Measurements from ENCODE around the gene GALNT1. TPM values are rescaled to one million over a fixed set of nuclear protein-coding genes. Genes with fewer than 3 reads are reported as not detected.

The GALNT1 gene
- total RNA-seq, 1 donor from 2014 or later, result 113 TPM

DNA sequence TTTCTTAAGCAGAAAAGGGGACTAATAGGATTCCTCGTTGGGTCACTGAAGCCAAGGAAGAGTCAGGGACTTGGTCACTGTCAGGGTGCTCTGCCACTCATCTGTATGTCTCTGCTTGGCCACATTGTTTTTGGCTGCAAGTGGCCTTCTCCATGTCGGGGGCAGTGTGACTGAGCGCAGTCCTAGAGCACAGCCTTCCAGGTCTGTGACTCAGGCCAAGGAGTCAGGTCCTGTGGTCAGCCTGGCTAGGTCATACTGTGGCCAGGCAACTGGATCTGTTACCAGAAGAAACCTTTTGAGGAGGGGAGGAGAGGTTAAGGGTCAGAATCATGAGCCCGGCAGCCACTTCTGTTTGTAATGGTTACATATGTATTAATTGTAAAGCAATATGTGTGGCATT, 61.3 kb downstream of the GALNT1 start:
- TF ChIP-seq, protein P1, sequence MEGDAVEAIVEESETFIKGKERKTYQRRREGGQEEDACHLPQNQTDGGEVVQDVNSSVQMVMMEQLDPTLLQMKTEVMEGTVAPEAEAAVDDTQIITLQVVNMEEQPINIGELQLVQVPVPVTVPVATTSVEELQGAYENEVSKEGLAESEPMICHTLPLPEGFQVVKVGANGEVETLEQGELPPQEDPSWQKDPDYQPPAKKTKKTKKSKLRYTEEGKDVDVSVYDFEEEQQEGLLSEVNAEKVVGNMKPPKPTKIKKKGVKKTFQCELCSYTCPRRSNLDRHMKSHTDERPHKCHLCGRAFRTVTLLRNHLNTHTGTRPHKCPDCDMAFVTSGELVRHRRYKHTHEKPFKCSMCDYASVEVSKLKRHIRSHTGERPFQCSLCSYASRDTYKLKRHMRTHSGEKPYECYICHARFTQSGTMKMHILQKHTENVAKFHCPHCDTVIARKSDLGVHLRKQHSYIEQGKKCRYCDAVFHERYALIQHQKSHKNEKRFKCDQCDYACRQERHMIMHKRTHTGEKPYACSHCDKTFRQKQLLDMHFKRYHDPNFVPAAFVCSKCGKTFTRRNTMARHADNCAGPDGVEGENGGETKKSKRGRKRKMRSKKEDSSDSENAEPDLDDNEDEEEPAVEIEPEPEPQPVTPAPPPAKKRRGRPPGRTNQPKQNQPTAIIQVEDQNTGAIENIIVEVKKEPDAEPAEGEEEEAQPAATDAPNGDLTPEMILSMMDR (IDR thresholded peaks at IDR 0.05), result no peak
- TF ChIP-seq EZH2phosphoT487 (IDR thresholded peaks at IDR 0.05) (no peak), EZH2 (IDR thresholded peaks at IDR 0.05) (no peak)
- H3K36me3 ChIP-seq, result no peaks in the 10 kb centered on the region
- no peaks in the 10 kb centered on the region for H3K9me3 ChIP-seq (ENCODE audit: low read depth)
- peaks cover 47% of the 10 kb centered on the region for H3K9me3 Mint-ChIP-seq
- H3K4me2 ChIP-seq, result no peak overlapping the region
- no peaks in the 10 kb centered on the region for H3K4me1 Mint-ChIP-seq
- H3F3A ChIP-seq (ENCODE audit: low read depth), result no peaks in the 10 kb centered on the region
- no peaks in the 10 kb centered on the region for H4K20me1 ChIP-seq (ENCODE audit: low read depth)
- no peaks in the 10 kb centered on the region for H3K27me3 Mint-ChIP-seq (ENCODE audit: insufficient read depth, low read depth)
- H3K27ac ChIP-seq, result no peak overlapping the region
- H2AFZ ChIP-seq (replicated peaks), result no peak overlapping the region
- H3K4me3 ChIP-seq, result no peak overlapping the region
- H3K27me3 ChIP-seq, result no peaks in the 10 kb centered on the region
- DNase-seq (ENCODE audit: low spot score), result no peak
- H3K36me3 Mint-ChIP-seq, result peaks cover 46% of the 10 kb centered on the region
- H3K27ac Mint-ChIP-seq, result no peak overlapping the region
- H3K4me1 ChIP-seq, result no peaks in the 10 kb centered on the region
- no peak overlapping the region for H3K4me3 Mint-ChIP-seq
- peaks cover 3% of the 10 kb centered on the region for H3K79me2 ChIP-seq (ENCODE audit: low read depth)
- H3K9ac ChIP-seq, result no peak overlapping the region

DNA sequence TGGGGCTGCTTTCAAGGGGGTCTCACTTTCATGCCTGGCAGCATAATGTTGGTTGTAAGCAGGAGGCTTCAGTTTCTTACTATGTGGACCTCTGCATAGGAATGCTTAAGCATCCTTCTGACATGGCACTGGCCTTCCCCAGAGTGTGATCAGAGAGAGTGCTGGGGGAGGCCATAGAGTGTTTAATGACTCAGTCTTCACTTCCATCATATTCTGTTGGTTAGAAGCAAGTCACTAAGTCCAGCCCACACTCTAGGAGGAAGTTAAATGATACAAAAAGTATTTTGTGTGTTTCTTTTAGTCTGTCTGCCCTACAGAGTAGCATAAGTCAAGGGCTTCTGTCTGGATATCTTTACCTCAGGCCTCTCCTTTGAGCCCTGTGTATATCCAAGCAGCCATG, 64.9 kb downstream of the GALNT1 start:
- Mint-ChIP-seq H3K9me3 (peaks cover 53% of the 10 kb centered on the region), H3K27me3 (ENCODE audit: insufficient read depth, low read depth) (no peaks in the 10 kb centered on the region), H3K36me3 (peaks cover 34% of the 10 kb centered on the region), H3K4me1 (peaks cover 6% of the 10 kb centered on the region), H3K27ac (no peak overlapping the region), H3K4me3 (no peak overlapping the region)
- Histone ChIP-seq H2AFZ (replicated peaks) (no peak overlapping the region), H3K27ac (no peak overlapping the region), H3F3A (ENCODE audit: low read depth) (no peaks in the 10 kb centered on the region), H3K4me2 (no peak overlapping the region), H3K36me3 (no peaks in the 10 kb centered on the region), H4K20me1 (ENCODE audit: low read depth) (no peaks in the 10 kb centered on the region), H3K9me3 (ENCODE audit: low read depth) (no peaks in the 10 kb centered on the region), H3K79me2 (ENCODE audit: low read depth) (peaks cover 21% of the 10 kb centered on the region), H3K9ac (no peak overlapping the region), H3K4me1 (peaks cover 6% of the 10 kb centered on the region), H3K4me3 (no peak overlapping the region), H3K27me3 (no peaks in the 10 kb centered on the region)
- DNase-seq (ENCODE audit: low spot score), result no peak
- no peak for TF ChIP-seq EZH2phosphoT487 (IDR thresholded peaks at IDR 0.05)
- TF ChIP-seq, protein P1 (IDR thresholded peaks at IDR 0.05), result no peak
- no peak for TF ChIP-seq EZH2 (IDR thresholded peaks at IDR 0.05)

DNA sequence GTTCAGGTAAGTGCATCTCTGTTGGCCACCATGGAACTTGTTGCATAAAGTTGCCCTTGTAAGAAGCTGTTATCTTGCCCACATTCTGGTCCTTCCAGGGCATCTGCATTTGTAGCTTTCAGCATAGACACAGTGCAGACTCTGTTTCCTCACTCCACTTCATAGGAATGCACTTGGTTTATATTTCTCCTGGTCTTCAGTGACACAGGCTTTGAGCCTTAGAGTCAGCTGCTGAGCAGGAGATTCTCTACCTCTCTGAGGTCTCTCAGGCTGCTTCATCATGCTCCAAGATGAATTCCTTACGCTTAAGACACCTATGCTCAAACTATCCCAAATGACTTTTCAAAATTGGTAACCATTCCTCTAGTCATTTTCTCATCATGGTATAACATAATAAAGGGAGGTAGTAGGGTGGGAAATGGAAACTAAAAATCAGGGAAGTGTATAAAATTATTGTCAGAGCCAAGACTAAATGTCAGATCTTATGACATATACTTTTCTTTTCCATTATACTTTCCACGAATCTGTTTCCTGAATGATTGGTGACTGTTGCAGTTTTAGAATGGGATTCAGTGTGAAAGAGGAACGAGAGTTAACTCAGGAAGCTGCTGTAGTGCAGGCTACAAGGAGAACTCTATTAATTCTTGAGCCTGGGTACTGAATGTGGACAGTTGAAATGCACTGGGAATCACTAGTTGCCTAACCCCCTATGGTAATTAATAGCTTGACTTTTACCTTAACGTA, 72.0 kb downstream of the GALNT1 start:
- H3K27me3 ChIP-seq, result no peaks in the 10 kb centered on the region
- Mint-ChIP-seq H3K4me1 (peaks cover 7% of the 10 kb centered on the region), H3K4me3 (no peak overlapping the region), H3K36me3 (peaks cover 4% of the 10 kb centered on the region), H3K27ac (no peak overlapping the region), H3K9me3 (peaks cover 22% of the 10 kb centered on the region), H3K27me3 (ENCODE audit: insufficient read depth, low read depth) (no peaks in the 10 kb centered on the region)
- H3K9me3 ChIP-seq (ENCODE audit: low read depth), result no peaks in the 10 kb centered on the region
- peaks cover 13% of the 10 kb centered on the region for H3K4me1 ChIP-seq
- no peaks in the 10 kb centered on the region for H3F3A ChIP-seq (ENCODE audit: low read depth)
- no peaks in the 10 kb centered on the region for H3K36me3 ChIP-seq
- H3K4me3 ChIP-seq, result no peak overlapping the region
- H3K9ac ChIP-seq, result no peak overlapping the region
- no peak overlapping the region for H2AFZ ChIP-seq (replicated peaks)
- no peak for DNase-seq (ENCODE audit: low spot score)
- H3K27ac ChIP-seq, result no peak overlapping the region
- H3K79me2 ChIP-seq (ENCODE audit: low read depth), result peaks cover 30% of the 10 kb centered on the region
- TF ChIP-seq, protein P1 (IDR thresholded peaks at IDR 0.05), result no peak
- no peak for TF ChIP-seq EZH2 (IDR thresholded peaks at IDR 0.05)
- TF ChIP-seq EZH2phosphoT487 (IDR thresholded peaks at IDR 0.05), result no peak
- no peak overlapping the region for H3K4me2 ChIP-seq
- no peaks in the 10 kb centered on the region for H4K20me1 ChIP-seq (ENCODE audit: low read depth)
